Motor neuron (in vitro differentiated cells): ENCODE data around the gene IL4R. TPM values are rescaled to one million over a fixed set of nuclear protein-coding genes. Genes with fewer than 3 reads are reported as not detected.

Source experiments
- ATAC-seq, 8 experiments: fragments of 200-7000 bp; cut with Tn5 transposase; replicated peaks in 6 of 8; 2 replicates each; pipeline ENCODE4 v1.8.0; 2021; ENCODE audit warnings: mild to moderate bottlenecking in 8 of 8, moderate library complexity in 8 of 8
- H3K27ac ChIP-seq, 2 donors: fragments of 250-450 bp; sonication (Bioruptor Pico); 2 replicates each; pipeline ENCODE4 v1.9.0; 2021; ENCODE audit warnings: antibody characterized with exemption in 2 of 2, mild to moderate bottlenecking in 2 of 2, moderate library complexity in 1 of 2
- H3K4me1 ChIP-seq, 2 donors: fragments of 250-450 bp; sonication (Bioruptor Pico); replicated peaks in 1 of 2; 2 replicates each; pipeline ENCODE4 v1.6.1; 2021; ENCODE audit warnings: antibody characterized with exemption in 2 of 2, mild to moderate bottlenecking in 2 of 2, moderate library complexity in 1 of 2
- H3K4me3 ChIP-seq, 5 donors: fragments of 250-450 bp; sonication (Bioruptor Pico); 2 replicates each; pipeline ENCODE4 v1.9.0; 2021; ENCODE audit warnings: antibody characterized with exemption in 5 of 5, mild to moderate bottlenecking in 5 of 5, moderate library complexity in 4 of 5
- WGBS, 10 experiments: fragments of 450-650 bp; shearing (Covaris generic); methylation state at CpG; one replicate each; pipeline ENCODE4 v1.0.0; 2022; 5-methylcytosine and 5-hydroxymethylcytosine counted together
- in situ Hi-C, 9 experiments: fragments of 400-800 bp; cut with MboI; loops; one replicate each; pipeline ENCODE4 v1.15.0; 2021; ENCODE audit warnings: low sequenced_read_pairs in 9 of 9, low pct_unique_long_range_greater_than_20kb in 2 of 9; ENCODE audit not compliant: unreplicated experiment in 9 of 9
- total RNA-seq, 8 experiments: library from RNA; unstranded; fragments of 300-600 nt; gene quantifications; 2 replicates each; pipeline versions ENCODE4 v1.2.3 to v1.2.4, GENCODE V29; 2022

The IL4R gene
- total RNA-seq, 8 experiments from 2014 or later, result 0.33 to 14.6 (median 4.3) TPM

DNA sequence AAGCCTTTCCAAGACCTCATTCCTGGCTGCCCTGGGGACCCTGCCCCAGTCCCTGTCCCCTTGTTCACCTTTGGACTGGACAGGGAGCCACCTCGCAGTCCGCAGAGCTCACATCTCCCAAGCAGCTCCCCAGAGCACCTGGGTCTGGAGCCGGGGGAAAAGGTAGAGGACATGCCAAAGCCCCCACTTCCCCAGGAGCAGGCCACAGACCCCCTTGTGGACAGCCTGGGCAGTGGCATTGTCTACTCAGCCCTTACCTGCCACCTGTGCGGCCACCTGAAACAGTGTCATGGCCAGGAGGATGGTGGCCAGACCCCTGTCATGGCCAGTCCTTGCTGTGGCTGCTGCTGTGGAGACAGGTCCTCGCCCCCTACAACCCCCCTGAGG, 49.5 kb downstream of the IL4R start:
- ATAC-seq, result no peak
- no peak overlapping the region for H3K27ac ChIP-seq
- WGBS, 10 experiments, result 90% methylated on average over 2 of the region's 5 CpGs; no CpG with 5 or more reads in 9 of the 10 experiments
- H3K4me1 ChIP-seq, result no peaks in the 10 kb centered on the region
- no peak overlapping the region for H3K4me3 ChIP-seq
- in situ Hi-C loops, result loop anchor here in 1 of 9 experiments (10.0 kb wide), 1 partner anchor 128 kb away; no protein-coding TSS in a partner anchor

DNA sequence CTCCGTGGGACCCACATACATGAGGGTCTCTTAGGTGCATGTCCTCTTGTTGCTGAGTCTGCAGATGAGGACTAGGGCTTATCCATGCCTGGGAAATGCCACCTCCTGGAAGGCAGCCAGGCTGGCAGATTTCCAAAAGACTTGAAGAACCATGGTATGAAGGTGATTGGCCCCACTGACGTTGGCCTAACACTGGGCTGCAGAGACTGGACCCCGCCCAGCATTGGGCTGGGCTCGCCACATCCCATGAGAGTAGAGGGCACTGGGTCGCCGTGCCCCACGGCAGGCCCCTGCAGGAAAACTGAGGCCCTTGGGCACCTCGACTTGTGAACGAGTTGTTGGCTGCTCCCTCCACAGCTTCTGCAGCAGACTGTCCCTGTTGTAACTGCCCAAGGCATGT, 50.0 kb downstream of the IL4R start:
- Histone ChIP-seq H3K4me1 (no peaks in the 10 kb centered on the region), H3K4me3 (no peak overlapping the region), H3K27ac (no peak overlapping the region)
- in situ Hi-C loops, result loop anchor here in 1 of 9 experiments (10.0 kb wide), 1 partner anchor 129 kb away; no protein-coding TSS in a partner anchor
- WGBS, 10 experiments, result 47 to 100% (median 80%) methylated on average over 1 to 3 of the region's 9 CpGs; no CpG with 5 or more reads in 7 of the 10 experiments
- no peak for ATAC-seq

- Histone ChIP-seq H3K4me1 (no peaks in the 10 kb centered on the region), H3K4me3 (no peak overlapping the region), H3K27ac (no peak overlapping the region)
- 29 to 100% (median 67%) methylated on average over 1 to 4 of the region's 6 CpGs; no CpG with 5 or more reads in 1 of the 10 experiments for WGBS, 10 experiments
- no peak for ATAC-seq
- in situ Hi-C loops, result loop anchor here in 1 of 9 experiments (10.0 kb wide), 1 partner anchor 130 kb away; no protein-coding TSS in a partner anchor
These were observed 50.8 kb downstream of the IL4R start for GRCh38 chr16:27364493-27365141.

DNA sequence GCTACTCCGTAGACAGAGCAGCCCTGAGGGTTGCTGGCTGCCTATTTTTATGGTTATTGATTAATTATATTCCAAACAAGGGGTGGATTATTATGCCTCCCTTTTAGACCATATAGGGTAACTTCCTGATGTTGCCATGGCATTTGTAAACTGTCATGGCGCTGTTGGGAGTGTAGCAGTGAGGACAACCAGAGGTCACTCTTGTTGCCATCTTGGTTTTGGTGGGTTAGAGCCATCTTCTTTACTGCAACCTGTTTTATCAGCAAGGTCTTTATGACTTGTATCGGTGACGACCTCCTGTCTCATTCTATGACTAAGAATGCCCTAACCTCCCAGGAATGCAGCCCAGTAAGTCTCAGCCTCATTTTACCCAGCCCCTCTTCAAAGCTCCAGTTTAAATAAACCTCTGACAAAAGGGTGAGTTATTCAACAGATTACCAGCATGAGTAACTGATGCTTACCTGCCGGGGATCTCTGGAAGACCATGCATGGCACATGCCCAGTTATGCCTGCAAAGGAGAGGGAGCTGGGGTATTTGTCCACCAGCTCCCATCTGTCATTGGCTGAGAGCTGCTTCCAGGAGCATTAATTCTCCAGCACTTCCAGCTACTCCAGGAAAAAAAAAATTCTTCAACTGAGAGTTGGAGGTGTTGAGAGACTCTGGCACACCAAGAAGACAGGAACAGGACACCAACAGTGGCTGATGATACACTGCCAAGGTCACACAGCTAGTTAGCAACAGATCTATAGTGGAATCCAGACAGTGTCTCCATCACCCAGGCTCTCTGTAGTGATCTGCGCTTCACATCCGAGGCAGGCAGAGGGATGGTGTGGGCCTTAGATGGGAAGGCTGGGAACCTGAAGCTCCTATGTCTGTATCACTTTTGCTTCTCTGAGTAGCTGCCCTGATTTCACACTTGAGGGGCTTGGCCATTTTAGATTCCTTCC, 51.6 kb downstream of the IL4R start:
- no peak overlapping the region for H3K4me3 ChIP-seq
- no peak for ATAC-seq
- WGBS, 10 experiments, result 20 to 90% (median 73%) methylated on average over 2 to 6 of the region's 7 CpGs; no CpG with 5 or more reads in 2 of the 10 experiments
- no peaks in the 10 kb centered on the region for H3K4me1 ChIP-seq
- H3K27ac ChIP-seq, result no peak overlapping the region
- in situ Hi-C loops, result loop anchor here in 1 of 9 experiments (10.0 kb wide), 1 partner anchor 131 kb away; no protein-coding TSS in a partner anchor

GRCh38 chr16:27366687-27367460, 53.1 kb downstream of the IL4R start:
- Histone ChIP-seq H3K4me1 (no peaks in the 10 kb centered on the region), H3K27ac (no peak overlapping the region), H3K4me3 (no peak overlapping the region)
- ATAC-seq, result no peak
- in situ Hi-C loops, result loop anchor here in 1 of 9 experiments (10.0 kb wide), 1 partner anchor 132 kb away; no protein-coding TSS in a partner anchor
- 50 to 100% (median 78%) methylated on average over 1 to 8 of the region's 14 CpGs; no CpG with 5 or more reads in 1 of the 10 experiments for WGBS, 10 experiments

DNA sequence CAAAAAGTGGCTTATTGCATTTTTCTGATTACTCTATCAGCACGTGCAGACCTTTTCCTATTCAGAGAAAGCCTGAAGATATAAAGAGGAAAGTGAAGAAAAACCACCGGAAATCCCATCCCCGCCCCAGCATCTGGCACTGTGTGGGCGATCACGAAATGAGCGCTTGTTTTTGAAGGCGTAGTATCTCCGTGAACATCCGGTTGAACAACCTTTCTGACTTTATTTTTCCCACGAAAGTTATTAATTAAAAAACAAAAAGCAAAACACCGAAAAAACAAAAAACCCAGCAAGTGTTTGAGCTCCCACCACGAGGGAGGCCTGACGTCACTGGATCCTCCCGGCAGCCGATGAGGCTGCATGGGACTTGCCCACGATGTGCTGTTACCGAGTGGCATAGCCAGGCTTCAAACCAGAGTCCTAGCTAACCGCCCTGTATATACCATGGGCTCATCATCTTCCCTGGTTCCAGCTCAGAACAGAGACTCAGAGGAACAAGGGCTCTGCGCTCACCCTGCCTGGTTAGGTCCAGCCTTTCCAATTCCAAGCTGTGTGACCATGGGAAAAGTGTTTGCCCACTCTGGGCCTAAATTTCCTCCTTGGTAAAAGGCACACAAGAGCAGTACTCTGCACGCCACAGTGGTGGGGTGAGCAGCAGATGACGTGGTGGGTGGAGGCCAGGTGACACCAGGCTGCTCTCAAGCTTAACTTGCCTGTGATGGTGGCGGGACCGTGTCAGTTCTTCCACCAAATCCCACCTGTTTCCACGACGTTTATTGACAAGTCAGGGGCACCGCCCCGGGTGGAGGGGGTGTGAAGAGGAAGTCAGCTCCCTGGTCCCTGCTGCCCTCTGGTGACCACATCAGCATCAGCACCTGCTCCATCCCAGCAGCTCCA, 53.9 kb downstream of the IL4R start:
- 2 to 96% (median 67%) methylated on average over 4 to 18 of the region's 27 CpGs for WGBS, 10 experiments
- in situ Hi-C loops, result loop anchor here in 1 of 9 experiments (10.0 kb wide), 1 partner anchor 133 kb away; no protein-coding TSS in a partner anchor
- Histone ChIP-seq H3K4me1 (no peaks in the 10 kb centered on the region), H3K27ac (no peak overlapping the region), H3K4me3 (no peak overlapping the region)
- ATAC-seq, result peak in 4 of 8 experiments; percentile 33 to 98 (median 88)

DNA sequence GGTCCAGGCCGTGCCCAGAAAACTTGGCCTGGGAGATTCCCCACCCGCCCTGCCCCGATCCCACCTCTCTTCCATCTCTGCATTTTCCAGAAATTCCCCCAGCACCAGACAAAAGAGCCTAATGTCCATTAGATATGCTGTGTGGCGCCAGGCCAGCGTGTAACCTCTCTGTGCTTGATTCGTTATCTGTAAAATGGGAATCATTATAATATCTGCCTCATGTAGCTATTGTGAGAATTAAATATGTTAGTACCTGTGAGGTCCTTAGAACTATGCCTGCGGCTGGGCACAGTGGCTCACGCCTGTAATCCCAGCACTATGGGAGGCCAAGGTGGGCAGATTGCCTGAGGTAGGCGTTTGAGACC, 54.6 kb downstream of the IL4R start:
- 40 to 90% (median 48%) methylated on average over 1 to 5 of the region's 9 CpGs; no CpG with 5 or more reads in 5 of the 10 experiments for WGBS, 10 experiments

DNA sequence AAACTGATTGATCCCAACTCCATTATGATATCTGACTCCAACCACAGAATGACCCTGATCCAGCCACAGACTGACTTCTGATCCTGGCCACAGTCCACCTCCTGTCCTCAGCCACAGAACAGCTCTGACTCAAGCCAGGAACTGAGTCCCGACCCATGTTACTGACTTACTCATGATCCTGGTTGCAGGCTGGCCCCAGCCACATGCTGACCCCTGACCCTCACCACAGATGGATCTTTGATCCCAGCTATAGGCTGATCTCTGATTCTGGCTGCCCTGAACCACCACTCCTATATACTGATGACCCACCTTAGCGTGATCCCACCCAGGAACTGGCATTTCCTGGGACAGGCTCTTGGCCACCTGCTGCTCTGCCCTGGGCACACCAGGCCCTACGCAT, 56.0 kb downstream of the IL4R start:
- H3K4me3 ChIP-seq, result no peak overlapping the region
- 0 to 100% (median 80%) methylated on average over 1 to 3 of the region's 3 CpGs; no CpG with 5 or more reads in 5 of the 10 experiments for WGBS, 10 experiments
- H3K27ac ChIP-seq, result no peak overlapping the region
- no peaks in the 10 kb centered on the region for H3K4me1 ChIP-seq
- in situ Hi-C loops, result loop anchor here in 1 of 9 experiments (10.0 kb wide), 1 partner anchor 135 kb away; no protein-coding TSS in a partner anchor
- ATAC-seq, result no peak

More for the DNA sequence above, 54.6 kb downstream of the IL4R start:
- H3K4me1 ChIP-seq, result no peaks in the 10 kb centered on the region
- ATAC-seq, result no peak
- no peak overlapping the region for H3K4me3 ChIP-seq
- in situ Hi-C loops, result loop anchor here in 1 of 9 experiments (10.0 kb wide), 1 partner anchor 134 kb away; no protein-coding TSS in a partner anchor
- no peak overlapping the region for H3K27ac ChIP-seq

- no peak for ATAC-seq
- in situ Hi-C loops, result no loop called here
- Histone ChIP-seq H3K27ac (no peak overlapping the region), H3K4me3 (no peak overlapping the region), H3K4me1 (no peaks in the 10 kb centered on the region)
These were observed 56.5 kb downstream of the IL4R start for GRCh38 chr16:27370318-27370717.

DNA sequence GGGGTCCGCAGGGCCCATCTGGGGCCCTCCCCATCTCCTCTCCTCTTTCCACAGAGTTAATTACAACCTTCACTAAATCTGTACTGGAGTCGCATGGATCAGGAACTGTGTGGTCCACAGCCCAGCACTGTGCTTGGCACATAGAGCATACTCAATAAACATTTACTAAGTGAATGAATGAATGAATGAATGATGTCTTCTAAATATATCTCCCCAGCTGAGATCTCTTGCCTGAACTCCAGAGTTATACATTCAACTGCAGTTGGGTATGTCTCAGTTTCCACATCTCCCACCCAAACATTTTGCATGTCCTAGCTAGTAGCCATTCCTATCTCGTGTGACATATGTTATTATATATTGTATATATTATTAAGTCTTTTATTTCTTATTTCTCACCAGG, 59.5 kb downstream of the IL4R start:
- Histone ChIP-seq H3K4me1 (no peaks in the 10 kb centered on the region), H3K27ac (no peak overlapping the region), H3K4me3 (no peak overlapping the region)
- 79 to 100% (median 95%) methylated on average over 1 to 2 of the region's 3 CpGs; no CpG with 5 or more reads in 3 of the 10 experiments for WGBS, 10 experiments
- in situ Hi-C loops, result no loop called here
- no peak for ATAC-seq

GRCh38 chr16:27374221-27374803, 60.5 kb downstream of the IL4R start:
- Histone ChIP-seq H3K27ac (no peak overlapping the region), H3K4me1 (no peaks in the 10 kb centered on the region), H3K4me3 (no peak overlapping the region)
- WGBS, 10 experiments, result 60 to 100% (median 86%) methylated on average over 1 to 6 of the region's 8 CpGs
- no peak for ATAC-seq
- in situ Hi-C loops, result no loop called here
